GM06990 (cell line): ENCODE results near the gene HYAL3.

ENCODE experiments used
- DNase-seq: peaks from one replicate; pipeline ENCODE4 v3.0.0-alpha.2; 2011; ENCODE audit not compliant: insufficient read length; ENCODE audit errors: extremely low read depth
- H3K27me3 ChIP-seq: replicated peaks from 2 replicates; pipeline ENCODE4 v1.6.0; 2011; ENCODE audit warnings: low read length; ENCODE audit not compliant: control insufficient read depth, insufficient read depth
- H3K36me3 ChIP-seq: 2 replicates; pipeline ENCODE4 v1.5.1; 2011; ENCODE audit warnings: low read length; ENCODE audit not compliant: control insufficient read depth, insufficient read depth
- H3K4me3 ChIP-seq: replicated peaks from 2 replicates; pipeline ENCODE4 v1.5.1; 2011; ENCODE audit warnings: low read depth, mild to moderate bottlenecking, control low read depth, low read length
- CTCF ChIP-seq: IDR thresholded peaks from 2 replicates; pipeline ENCODE4 v1.5.1; 2011; ENCODE audit warnings: low read length, control low read depth, mild to moderate bottlenecking, inconsistent platforms; ENCODE audit not compliant: insufficient read depth, poor library complexity, severe bottlenecking

HYAL3 gene

GRCh38 chr3:50322386-50323091 is 23.3 kb upstream of the HYAL3 start, which contains the start of gene HYAL2:
Gene HYAL2 (minus strand): TSS chr3:50322745. CDS start chr3:50320489, 2,256 bp downstream.
- DNase-seq, result no peak
- peak within 1 kb of the TSS; percentile 70 for H3K4me3 ChIP-seq
- no peaks in the 10 kb centered on the region for H3K27me3 ChIP-seq
- no peak for TF ChIP-seq CTCF
- H3K36me3 ChIP-seq, result peaks cover 9% of the 10 kb centered on the region

GRCh38 chr3:50322115-50322385 is 22.8 kb upstream of the HYAL3 start:
- peaks cover 9% of the 10 kb centered on the region for H3K36me3 ChIP-seq
- no peak for DNase-seq
- peak overlapping the region; percentile 70 for H3K4me3 ChIP-seq
- no peak for TF ChIP-seq CTCF
- no peaks in the 10 kb centered on the region for H3K27me3 ChIP-seq

- TF ChIP-seq CTCF, result peak; percentile 65
- Histone ChIP-seq H3K36me3 (peaks cover 9% of the 10 kb centered on the region), H3K4me3 (peak overlapping the region; percentile 70), H3K27me3 (no peaks in the 10 kb centered on the region)
- peak; percentile 92 for DNase-seq
These were observed 22.3 kb upstream of the HYAL3 start for GRCh38 chr3:50321336-50322114.

GRCh38 chr3:50320853-50321335 is 21.7 kb upstream of the HYAL3 start:
- H3K4me3 ChIP-seq, result peak overlapping the region; percentile 70
- peaks cover 9% of the 10 kb centered on the region for H3K36me3 ChIP-seq
- no peak for DNase-seq
- no peaks in the 10 kb centered on the region for H3K27me3 ChIP-seq
- TF ChIP-seq CTCF, result no peak

GRCh38 chr3:50319894-50320625 is 20.9 kb upstream of the HYAL3 start:
- peaks cover 7% of the 10 kb centered on the region for H3K36me3 ChIP-seq
- TF ChIP-seq CTCF, result no peak
- H3K27me3 ChIP-seq, result no peaks in the 10 kb centered on the region
- DNase-seq, result no peak
- H3K4me3 ChIP-seq, result peak overlapping the region; percentile 70
